Ishikawa (cell line): ENCODE results near the gene PLEK2.

Experiments used
- CEBPB ChIP-seq: IDR thresholded peaks from 2 replicates; pipeline ENCODE4 v1.6.1; 2012
- EP300 ChIP-seq: IDR thresholded peaks from 2 replicates; pipeline ENCODE4 v1.6.1; 2012; ENCODE audit warnings: borderline replicate concordance
- REST ChIP-seq: IDR thresholded peaks from 2 replicates; pipeline ENCODE4 v1.6.1; 2012; ENCODE audit warnings: low read depth, mild to moderate bottlenecking
- TAF1 ChIP-seq: IDR thresholded peaks from 2 replicates; pipeline ENCODE4 v1.6.1; 2012; ENCODE audit warnings: low read depth, mild to moderate bottlenecking
- TEAD4 ChIP-seq: IDR thresholded peaks from 2 replicates; pipeline ENCODE4 v1.6.1; 2012

GRCh38 chr14:67385120-67385519 lies 26.8 kb downstream of the PLEK2 start:
- TF ChIP-seq REST = no peak
- no peak for TF ChIP-seq TAF1
- no peak for TF ChIP-seq TEAD4
- no peak for TF ChIP-seq CEBPB
- TF ChIP-seq EP300 = no peak
